GM06990 (cell line): ENCODE measurements around the gene MTNR1B.

Experiments used
- DNase-seq: peaks from one replicate; pipeline ENCODE4 v3.0.0-alpha.2; 2011; ENCODE audit not compliant: insufficient read length; ENCODE audit errors: extremely low read depth
- H3K27me3 ChIP-seq: replicated peaks from 2 replicates; pipeline ENCODE4 v1.6.0; 2011; ENCODE audit warnings: low read length; ENCODE audit not compliant: control insufficient read depth, insufficient read depth
- H3K36me3 ChIP-seq: 2 replicates; pipeline ENCODE4 v1.5.1; 2011; ENCODE audit warnings: low read length; ENCODE audit not compliant: control insufficient read depth, insufficient read depth
- H3K4me3 ChIP-seq: replicated peaks from 2 replicates; pipeline ENCODE4 v1.5.1; 2011; ENCODE audit warnings: low read depth, mild to moderate bottlenecking, control low read depth, low read length
- CTCF ChIP-seq: IDR thresholded peaks from 2 replicates; pipeline ENCODE4 v1.5.1; 2011; ENCODE audit warnings: low read length, control low read depth, mild to moderate bottlenecking, inconsistent platforms; ENCODE audit not compliant: insufficient read depth, poor library complexity, severe bottlenecking

Gene MTNR1B

DNA sequence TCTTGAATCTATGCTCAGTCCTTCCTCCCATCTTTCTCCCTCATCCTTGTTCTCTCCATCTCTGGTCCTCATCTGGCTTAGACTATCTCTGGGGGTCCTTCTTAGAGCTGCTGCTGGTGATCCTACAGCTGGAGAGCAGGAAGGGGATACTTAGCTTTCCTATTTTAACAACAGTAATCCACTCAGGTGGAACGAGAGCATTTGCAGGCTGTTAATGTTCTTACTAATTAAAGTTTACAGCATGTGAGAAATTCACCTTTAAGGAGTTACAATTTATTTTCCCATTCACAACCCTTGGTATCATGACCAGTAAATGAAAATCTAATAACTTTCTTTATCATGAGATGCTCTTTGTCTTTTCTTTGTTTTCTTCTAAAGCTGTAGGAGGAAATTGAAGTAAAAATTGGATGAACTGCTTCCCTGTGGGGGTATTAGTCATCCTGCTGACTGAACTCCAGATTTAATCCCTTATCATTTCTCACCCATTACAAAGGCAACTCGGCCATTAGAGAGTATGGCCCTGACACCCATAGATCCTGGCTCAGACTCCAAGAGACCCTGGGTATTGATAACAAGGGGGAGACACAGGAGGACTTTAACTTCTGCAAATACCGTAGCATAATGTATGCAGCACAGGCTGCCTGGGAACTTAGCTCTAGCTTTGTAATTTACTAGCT is 37.6 kb upstream of the MTNR1B start:
- no peak for TF ChIP-seq CTCF

DNA sequence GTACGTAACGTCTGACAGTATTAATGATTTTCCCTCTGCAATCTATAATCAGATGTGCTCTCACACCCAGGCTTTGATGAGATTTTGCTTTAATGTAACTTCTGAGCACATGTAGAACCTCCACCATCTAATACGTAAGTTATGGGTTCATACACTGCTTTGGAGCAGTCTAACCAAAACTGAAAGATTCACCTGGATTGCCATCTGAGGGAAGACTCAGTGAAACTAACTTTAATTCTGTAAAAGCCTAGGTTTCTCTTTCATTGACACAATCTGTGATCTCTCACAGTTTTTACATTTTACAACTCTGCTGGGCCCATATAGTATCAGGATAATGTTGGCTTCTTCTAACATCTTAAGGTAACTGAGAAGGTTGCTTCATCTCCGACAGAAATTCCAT is 30.1 kb upstream of the MTNR1B start:
- no peak for DNase-seq
- no peaks in the 10 kb centered on the region for H3K36me3 ChIP-seq
- no peak overlapping the region for H3K4me3 ChIP-seq
- TF ChIP-seq CTCF: no peak
- no peaks in the 10 kb centered on the region; the same call in 1 of the 2 replicates for H3K27me3 ChIP-seq

More for the DNA sequence above, 37.6 kb upstream of the MTNR1B start:
- Histone ChIP-seq H3K4me3 (no peak overlapping the region), H3K36me3 (no peaks in the 10 kb centered on the region), H3K27me3 (no peaks in the 10 kb centered on the region)
- no peak for DNase-seq

DNA sequence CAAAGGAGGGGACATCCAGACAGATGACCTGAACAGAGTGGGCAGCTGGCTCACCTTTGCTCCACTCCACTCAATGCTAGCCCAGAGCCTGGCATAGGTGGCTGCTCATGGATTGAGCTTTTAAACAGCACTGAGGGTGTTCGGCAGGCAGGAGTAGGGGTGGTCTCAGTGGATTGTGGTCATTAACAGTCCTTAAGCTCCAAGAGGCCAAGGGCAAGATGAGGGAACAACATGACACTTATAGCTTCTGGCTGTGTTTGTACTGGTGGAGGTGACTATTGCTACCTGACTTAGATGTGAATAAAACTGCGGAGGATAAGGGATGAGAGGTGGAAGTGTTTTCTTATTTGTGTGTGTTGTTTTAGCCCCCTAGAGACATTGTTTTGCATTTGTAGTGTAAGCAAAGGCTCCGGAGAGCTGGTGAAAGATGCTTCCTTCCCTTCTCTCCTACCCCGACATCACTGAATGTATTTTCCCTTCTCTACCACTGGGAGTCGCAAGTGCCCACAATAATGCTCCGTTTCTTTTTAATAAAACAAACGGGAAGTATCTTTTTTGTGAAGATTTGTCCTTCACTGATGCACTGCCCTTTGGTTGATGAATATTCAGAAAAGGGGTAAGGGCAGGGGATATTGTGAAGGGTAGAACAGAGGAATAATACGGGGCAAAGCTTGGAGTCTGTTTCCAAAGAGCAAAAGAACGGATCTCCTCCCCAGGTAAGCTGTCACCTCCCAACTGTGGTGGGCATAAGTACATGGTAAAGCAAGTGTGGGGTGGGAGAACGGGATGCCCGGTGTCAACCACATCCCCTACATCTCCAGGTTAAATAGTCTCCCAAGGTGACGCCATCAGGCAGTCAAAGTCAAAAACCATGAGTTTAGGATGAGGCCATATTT is 27.5 kb upstream of the MTNR1B start:
- DNase-seq: no peak
- Histone ChIP-seq H3K36me3 (no peaks in the 10 kb centered on the region), H3K27me3 (no peaks in the 10 kb centered on the region; the same call in 1 of the 2 replicates), H3K4me3 (no peak overlapping the region)
- TF ChIP-seq CTCF: peak; percentile 67

DNA sequence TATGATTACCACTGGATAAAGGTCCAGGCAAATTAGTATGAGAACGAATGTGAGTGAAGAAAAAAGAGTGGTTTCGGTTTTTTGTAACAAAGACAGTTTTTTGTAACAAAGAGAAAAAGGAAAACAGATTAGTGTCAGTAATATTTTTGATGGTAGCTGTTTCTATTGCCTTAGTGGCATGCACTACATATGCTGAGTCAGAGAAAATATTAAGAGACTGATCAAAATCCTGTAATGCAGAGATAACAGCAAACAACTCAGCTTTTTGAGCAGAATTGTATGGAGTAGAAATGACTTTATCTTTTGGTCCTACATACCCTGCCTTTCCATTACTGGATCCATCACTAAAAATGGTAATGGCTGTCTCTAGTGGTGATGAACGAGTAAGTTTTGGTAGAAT is 22.7 kb upstream of the MTNR1B start:
- DNase-seq: no peak
- TF ChIP-seq CTCF: no peak
- no peak overlapping the region for H3K4me3 ChIP-seq
- no peaks in the 10 kb centered on the region for H3K36me3 ChIP-seq
- H3K27me3 ChIP-seq: no peaks in the 10 kb centered on the region

DNA sequence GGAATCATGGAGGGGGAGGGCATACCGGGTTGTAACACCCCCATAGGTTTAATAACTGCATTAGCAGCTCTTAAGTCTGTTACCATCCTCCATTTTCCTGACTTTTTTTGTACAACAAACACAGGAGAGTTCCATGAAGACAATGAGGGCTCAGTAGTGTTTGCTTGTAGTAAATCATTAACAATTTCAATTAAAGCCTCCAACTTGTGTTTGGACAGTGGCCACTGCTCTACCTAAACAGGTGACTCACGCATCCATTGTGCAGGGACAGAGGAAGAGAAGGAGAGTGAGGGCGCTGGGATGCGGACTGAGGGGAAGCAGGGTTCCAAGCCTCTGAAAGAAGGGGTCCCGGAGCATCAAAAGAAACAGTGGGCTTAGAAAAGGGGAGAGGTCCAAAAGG is 21.3 kb upstream of the MTNR1B start:
- Histone ChIP-seq H3K27me3 (no peaks in the 10 kb centered on the region), H3K4me3 (no peak overlapping the region), H3K36me3 (no peaks in the 10 kb centered on the region)
- no peak for DNase-seq
- no peak for TF ChIP-seq CTCF
